RPMI7951 (cell line): ENCODE data around the gene TARP. TPM values are rescaled to one million over a fixed set of nuclear protein-coding genes. Genes with fewer than 3 reads are reported as not detected.

Experiments
- DNase-seq: peaks from one replicate; pipeline ENCODE4 v3.0.0-alpha.2; 2012; ENCODE audit warnings: low read depth
- total RNA-seq: library from RNA; depleted of rRNA; stranded (reverse); fragments of >200 nt; shearing (Covaris generic); gene quantifications from 2 replicates; pipeline ENCODE4 v1.2.3, GENCODE V29; 2014; rRNA removed

The TARP gene

DNA sequence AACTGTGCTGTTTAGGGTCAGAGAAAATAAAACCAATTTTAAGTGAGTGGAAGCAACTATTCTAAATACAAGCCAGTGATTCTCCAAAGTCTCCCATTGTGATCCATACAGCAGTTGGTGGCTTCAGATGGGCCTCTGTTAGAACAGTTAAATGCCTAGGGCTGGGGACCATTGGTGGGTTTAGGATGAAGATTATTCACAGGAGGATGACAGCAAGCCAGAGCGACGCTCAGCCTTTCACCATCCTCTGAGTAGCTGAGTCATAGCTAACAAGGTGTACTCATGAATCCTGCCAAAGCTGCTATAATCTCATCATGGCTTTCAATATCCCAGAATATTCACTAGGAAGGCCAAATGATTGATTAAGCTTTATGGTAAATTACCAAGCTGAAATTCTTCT is 55.8 kb downstream of the TARP start:
- DNase-seq, result no peak

DNA sequence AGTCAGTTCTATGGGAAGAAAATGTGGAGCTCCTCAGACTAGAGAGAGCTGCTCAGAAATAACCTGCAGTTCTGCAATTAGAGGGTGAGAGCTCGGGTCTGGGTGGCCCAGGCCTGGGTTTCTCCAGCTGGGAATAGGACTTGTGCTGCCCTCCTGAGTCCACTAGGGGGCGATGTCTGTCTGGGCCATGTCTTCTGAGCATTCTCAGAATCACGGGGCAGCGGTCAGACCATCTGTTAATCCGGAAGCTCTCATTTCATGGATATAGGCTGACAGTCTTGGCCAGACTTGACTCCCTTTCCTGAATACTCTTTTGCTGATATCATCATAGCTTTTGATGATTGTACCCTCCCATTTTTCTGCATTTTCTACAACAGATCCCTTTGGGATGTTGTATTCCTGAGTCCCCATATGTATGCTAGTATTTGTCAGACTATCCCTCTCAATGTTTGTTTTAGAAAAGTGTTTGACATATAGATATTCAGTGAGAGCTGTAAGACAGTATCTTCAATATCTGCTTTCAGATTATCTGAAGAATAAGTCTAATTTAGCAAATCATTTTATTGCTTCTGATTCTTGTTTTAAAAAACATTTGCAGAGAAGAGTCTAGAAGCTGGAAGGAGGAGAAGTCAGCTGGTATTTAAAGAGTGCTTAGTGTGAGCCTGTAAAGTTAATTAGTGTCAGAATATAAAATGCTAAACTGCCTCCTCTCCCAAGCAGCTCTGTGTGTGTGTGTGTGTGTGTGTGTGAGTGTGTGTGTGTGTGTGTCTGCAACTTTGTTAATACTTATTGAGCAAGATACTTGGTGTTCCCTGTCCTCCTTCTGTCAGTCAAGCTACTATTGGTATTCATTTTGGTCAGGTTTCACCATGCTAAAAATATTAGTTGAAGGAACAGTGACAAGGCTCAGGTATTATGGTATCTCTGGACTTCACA is 57.4 kb downstream of the TARP start:
- DNase-seq, result peak; percentile 92

DNA sequence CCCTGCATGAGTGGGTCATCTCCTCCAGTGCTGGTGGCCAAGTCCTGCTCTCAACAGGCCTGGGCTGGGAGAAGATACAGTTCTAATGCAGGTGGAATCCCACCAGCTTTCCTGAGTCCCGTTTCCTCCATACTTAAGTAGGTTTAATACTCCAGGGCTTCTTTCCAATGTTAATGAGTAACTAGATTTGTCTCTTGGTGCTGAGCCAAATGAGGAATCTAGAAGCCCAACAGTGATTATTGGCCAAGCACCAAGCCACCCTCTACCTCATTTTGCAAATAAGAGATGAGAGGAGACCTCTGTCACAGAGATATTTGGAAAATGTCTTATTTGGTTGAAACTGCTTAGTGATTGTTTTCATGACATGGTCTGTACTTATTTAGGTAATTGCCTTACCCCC is 58.3 kb downstream of the TARP start:
- DNase-seq, result peak; percentile 22

DNA sequence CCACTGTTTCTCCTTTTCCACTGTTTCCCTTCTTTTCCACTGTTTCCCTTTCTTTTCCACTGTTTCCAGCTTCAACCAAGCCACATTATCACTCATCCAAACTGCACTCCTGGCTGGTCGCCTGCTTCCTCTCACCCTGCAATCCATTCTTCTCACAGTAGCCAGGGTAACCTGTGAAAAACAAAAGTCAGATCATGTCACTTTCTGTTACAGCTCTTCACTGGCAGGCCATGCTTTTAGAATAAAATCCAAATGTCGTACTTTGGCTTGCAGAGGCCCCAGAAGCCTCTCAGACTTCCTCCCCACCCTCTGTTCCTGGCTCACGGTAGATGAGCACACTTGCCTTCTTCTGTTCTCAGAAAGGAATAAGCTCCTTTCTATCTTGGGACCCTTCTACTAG is 61.5 kb downstream of the TARP start:
- DNase-seq, result no peak

DNA sequence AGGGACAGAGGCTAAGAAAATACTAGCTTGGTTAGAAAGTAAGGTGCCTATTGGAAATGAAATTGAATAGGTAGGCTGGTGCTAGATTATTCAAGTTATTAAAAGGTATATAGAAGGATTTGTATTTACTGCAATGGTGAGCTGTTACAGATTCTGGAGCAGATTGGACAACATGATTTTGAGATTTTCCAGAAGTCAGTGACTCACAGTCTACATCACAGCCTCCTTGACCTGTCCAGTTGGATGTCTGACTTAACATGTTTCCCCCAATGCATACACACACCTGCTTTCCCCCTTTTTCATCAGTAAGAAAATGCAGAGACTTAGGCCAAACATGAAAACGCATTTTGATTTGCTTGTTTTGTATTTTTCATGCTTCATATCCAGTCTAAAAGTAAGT is 62.0 kb downstream of the TARP start:
- no peak for DNase-seq

Other genes with a start within 250 kb of the TARP start
- gene STARD3NL, start 95.4 kb downstream of the TARP start, total RNA-seq, result 182 and 189 TPM in 2 replicates